GM12878 (cell line): Measurements from ENCODE around the gene TMPRSS4. TPM values are rescaled to one million over a fixed set of nuclear protein-coding genes. Genes with fewer than 3 reads are reported as not detected.

ENCODE experiments used
- ATAC-seq: fragments of 200-7000 bp; cut with Tn5 transposase; 3 replicates; pipeline ENCODE4 v1.9.1; 2020; ENCODE audit warnings: mild to moderate bottlenecking, moderate library complexity
- BruUV-seq: library from RNA; stranded (reverse); fragments of 400-500 nt; replicated peaks from 2 replicates; lab custom pipeline; 2021; lab: Mats Ljungman, UMichigan
- CTCF ChIA-PET: fragments of 300-600 bp; sonication (Branson Sonifier 250); formaldehyde crosslinking; extraction: SDS; loops from one replicate; lab custom pipeline; 2021; ENCODE audit warnings: inconsistent platforms; lab: Yijun Ruan, JAX
- POLR2A ChIA-PET: fragments of 350-600 bp; formaldehyde crosslinking; extraction: SDS; loops from one replicate; lab custom pipeline; 2021; ENCODE audit warnings: inconsistent platforms; lab: Charles Lee
- RAD21 ChIA-PET: fragments of 300-600 bp; sonication (Branson Sonifier 250); formaldehyde crosslinking; loops from one replicate; lab custom pipeline; 2023; ENCODE audit warnings: antibody characterized with exemption; ENCODE audit not compliant: unreplicated experiment; lab: Charles Lee
- SMC1A ChIA-PET: fragments of 300-600 bp; sonication (Branson Sonifier 250); formaldehyde crosslinking; loops from one replicate; lab custom pipeline; 2023; ENCODE audit not compliant: unreplicated experiment, uncharacterized antibody; lab: Charles Lee
- DNase-seq: peaks from one replicate; pipeline ENCODE4 v3.0.0-alpha.2; 2011; ENCODE audit warnings: low read depth, low spot score
- FAIRE-seq: peaks from 3 replicates; lab custom pipeline; 2011; peaks lifted over from hg19 to GRCh38; lab: Jason Lieb, UNC
- H2AFZ ChIP-seq: 2 replicates; pipeline ENCODE4 v1.6.0; 2011; ENCODE audit warnings: low read depth, low read length, control low read depth; ENCODE audit not compliant: control insufficient read depth
- H3K27ac ChIP-seq: 2 replicates; pipeline ENCODE4 v1.5.1; 2011; ENCODE audit warnings: control low read depth; ENCODE audit not compliant: control insufficient read depth, insufficient read depth
- H3K27me3 ChIP-seq, 2 experiments: replicated peaks in 1 of 2; 2 replicates each; pipeline versions ENCODE4 v1.6.0 to v1.6.1; 2011; ENCODE audit warnings: low read length in 1 of 2; ENCODE audit not compliant: control insufficient read depth in 2 of 2, insufficient read depth in 2 of 2
- H3K36me3 ChIP-seq, 2 experiments: 2 replicates each; pipeline ENCODE4 v1.5.1; 2011; ENCODE audit warnings: low read length in 1 of 2; ENCODE audit not compliant: control insufficient read depth in 2 of 2, insufficient read depth in 2 of 2
- H3K4me1 ChIP-seq: 2 replicates; pipeline ENCODE4 v1.6.1; 2011; ENCODE audit warnings: mild to moderate bottlenecking, low read length, moderate library complexity, mixed read lengths; ENCODE audit not compliant: control insufficient read depth, insufficient read depth
- H3K4me2 ChIP-seq: 2 replicates; pipeline ENCODE4 v1.6.0; 2011; ENCODE audit warnings: control low read depth; ENCODE audit not compliant: control insufficient read depth, insufficient read depth
- H3K4me3 ChIP-seq: fragments of 200-600 bp; sonication (generic); 2 replicates; pipeline ENCODE4 v1.5.1; 2016
- H3K79me2 ChIP-seq: 2 replicates; pipeline ENCODE4 v1.6.0; 2011; ENCODE audit warnings: low read length; ENCODE audit not compliant: control insufficient read depth, insufficient read depth
- H3K9ac ChIP-seq: 2 replicates; pipeline ENCODE4 v1.8.0; 2011; ENCODE audit warnings: low read length, control low read depth, mixed read lengths; ENCODE audit not compliant: control insufficient read depth, insufficient read depth
- H3K9me3 ChIP-seq: replicated peaks from 3 replicates; pipeline ENCODE4 v1.5.1; 2011; ENCODE audit warnings: mild to moderate bottlenecking, low read length; ENCODE audit not compliant: control insufficient read depth, insufficient read depth
- H4K20me1 ChIP-seq: 2 replicates; pipeline ENCODE4 v1.6.0; 2011; ENCODE audit not compliant: control insufficient read depth, insufficient read depth
- EP300 ChIP-seq, 2 experiments: fragments of 150-350 bp in 1 of 2; IDR thresholded peaks; 2 replicates each; pipeline ENCODE4 v1.6.1; 2011 to 2012; ENCODE audit warnings: low read depth in 2 of 2, low read length in 2 of 2, borderline replicate concordance in 1 of 2, improper control_type of control experiment in 1 of 2, inconsistent platforms in 1 of 2; ENCODE audit not compliant: control insufficient read depth in 1 of 2
- EZH2 ChIP-seq: IDR thresholded peaks from 2 replicates; pipeline ENCODE4 v1.6.1; 2012; ENCODE audit warnings: low read depth, mild to moderate bottlenecking, control low read depth, inconsistent platforms, low read length, borderline replicate concordance; ENCODE audit not compliant: control insufficient read depth
- HDAC6 ChIP-seq: fragments of 200-600 bp; sonication (generic); IDR thresholded peaks from one replicate; pipeline ENCODE4 v1.8.0; 2017; ENCODE audit warnings: antibody characterized with exemption; ENCODE audit not compliant: unreplicated experiment
- JUNB ChIP-seq: IDR thresholded peaks from 2 replicates; pipeline ENCODE4 v1.6.1; 2016; ENCODE audit warnings: antibody characterized with exemption, mild to moderate bottlenecking
- POLR2AphosphoS2 ChIP-seq: IDR thresholded peaks from 2 replicates; pipeline ENCODE4 v1.6.1; 2011; ENCODE audit warnings: low read depth, mild to moderate bottlenecking, low read length, improper control_type of control experiment, moderate library complexity
- RCOR1 ChIP-seq: conservative IDR thresholded peaks from 2 replicates; pipeline ENCODE4 v1.6.1; 2012; ENCODE audit warnings: low read depth, low read length, improper control_type of control experiment
- TCF3 ChIP-seq: IDR thresholded peaks from 2 replicates; pipeline ENCODE4 v1.6.1; 2012; ENCODE audit warnings: low read depth, mild to moderate bottlenecking, low read length, borderline replicate concordance; ENCODE audit not compliant: insufficient read depth
- ZNF217 ChIP-seq: fragments of 450-650 bp; IDR thresholded peaks from 2 replicates; pipeline ENCODE4 v1.6.1; 2017; ENCODE audit warnings: antibody characterized with exemption, mild to moderate bottlenecking
- ZNF24 ChIP-seq: fragments of 450-650 bp; IDR thresholded peaks from 2 replicates; pipeline ENCODE4 v1.6.1; 2017; ENCODE audit warnings: antibody characterized with exemption, mild to moderate bottlenecking
- ZSCAN29 ChIP-seq: fragments of 450-650 bp; IDR thresholded peaks from 2 replicates; pipeline ENCODE4 v1.6.1; 2017; ENCODE audit warnings: mild to moderate bottlenecking, moderate library complexity
- WGBS: methylation state at CpG from one replicate; pipeline ENCODE4 v1.1.6; 2016; ENCODE audit warnings: low lambda C conversion rate; ENCODE audit not compliant: insufficient replicate concordance, insufficient coverage; ENCODE audit errors: missing lambda C conversion rate; 5-methylcytosine and 5-hydroxymethylcytosine counted together
- in situ Hi-C: fragments of 300-500 bp; cut with MboI; formaldehyde crosslinking; loops from 9 replicates; pipeline ENCODE4 v1.14.3; 2018; ENCODE audit warnings: mixed read lengths
- intact Hi-C: fragments of 100-400 bp; cut with micrococcal nuclease; formaldehyde crosslinking; loops from one replicate; pipeline ENCODE4 v1.14.2; 2022; ENCODE audit not compliant: unreplicated experiment
- polyA plus RNA-seq, 11 experiments: library from polyadenylated mRNA; depleted of rRNA in 4 of 11; unstranded in 6 of 11; stranded (reverse) in 5 of 11; fragments of >200 nt; fragmentation: Nextera tagmentation in 4 of 11; fragmentation: Illumina TruSeq in 1 of 11; extraction: Ambion mirVana in 4 of 11; extraction: Trizol in 1 of 11; gene quantifications; 1 replicate in 1 of 11; 2 replicates in 10 of 11; pipeline versions ENCODE4 v1.2.1 to v1.2.3, GENCODE V29; 2011 to 2016; ENCODE audit warnings: inconsistent platforms in 2 of 11, missing spikeins in 2 of 11, low read depth in 1 of 11
- total RNA-seq, 4 experiments: library from RNA; depleted of rRNA in 3 of 4; stranded (reverse); fragments of >200 nt in 3 of 4; fragmentation: Illumina TruSeq in 1 of 4; extraction: Trizol in 1 of 4; gene quantifications; 2 replicates each; pipeline versions ENCODE4 v1.2.1 to v1.2.3, GENCODE V29; 2013 to 2021
- TF ChIP-seq, protein P1 (sequence below): IDR thresholded peaks from 2 replicates; pipeline ENCODE4 v1.6.1; 2011; ENCODE audit warnings: low read depth, mild to moderate bottlenecking, low read length, moderate library complexity, borderline replicate concordance; ENCODE audit errors: extremely low read depth
- TF ChIP-seq, protein P2 (sequence below): fragments of 450-650 bp; IDR thresholded peaks from 2 replicates; pipeline ENCODE4 v1.6.1; 2018; ENCODE audit warnings: mild to moderate bottlenecking, low read depth, moderate library complexity; ENCODE audit not compliant: partially characterized antibody

Gene TMPRSS4
- total and polyA plus RNA-seq, 10 of the 15 experiments (the other 5 are each of a cell fraction or from before 2014, with no cell fraction given): 0.14 to 0.26 TPM; not detected in 8

DNA sequence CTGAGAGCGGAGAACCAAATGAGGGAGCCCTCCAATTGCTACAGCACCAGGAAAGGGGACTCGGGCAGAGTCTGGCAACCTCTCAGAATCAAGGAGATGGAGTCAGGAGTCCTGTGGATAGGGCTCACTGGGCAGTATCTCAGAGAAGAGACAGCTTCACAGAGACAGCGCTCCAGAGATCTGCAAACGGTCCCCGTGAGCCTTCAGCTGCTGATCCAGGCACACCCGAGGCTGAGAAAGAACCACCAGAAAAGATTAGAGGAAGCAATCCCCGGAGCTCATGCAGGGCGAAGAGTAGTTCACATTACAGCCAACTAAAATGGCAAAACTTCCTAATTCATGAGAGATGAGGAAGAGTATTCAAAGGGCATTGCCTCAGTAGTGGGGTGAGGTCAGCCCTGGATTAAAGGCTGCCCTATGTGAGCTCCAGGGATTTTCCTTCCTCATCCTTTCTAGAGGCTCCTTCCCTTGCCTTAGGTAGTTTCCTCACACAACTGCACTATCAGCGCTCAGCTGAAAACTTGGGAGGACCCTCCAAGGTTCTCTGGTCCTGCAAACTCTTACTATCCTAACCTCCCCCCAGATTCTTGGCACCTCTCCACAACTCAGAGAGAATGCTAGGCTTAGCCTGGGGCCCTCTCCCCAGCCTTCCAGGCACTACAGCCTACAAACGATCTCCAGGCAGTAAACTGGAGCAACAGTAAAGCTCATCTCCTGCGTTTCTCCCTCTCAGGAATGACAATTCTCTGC, 52.0 kb downstream of the TMPRSS4 start:
- Histone ChIP-seq H3K9me3 (no peaks in the 10 kb centered on the region), H3K4me1 (no peaks in the 10 kb centered on the region), H2AFZ (no peak overlapping the region), H3K27ac (no peak overlapping the region), H3K36me3 (no peaks in the 10 kb centered on the region), H3K4me2 (no peak overlapping the region), H3K4me3 (no peak overlapping the region), H3K79me2 (no peaks in the 10 kb centered on the region), H3K27me3 (peaks cover 0 to 3% of the 10 kb centered on the region in 2 experiments; a peak in 3 of 4 replicates), H4K20me1 (no peaks in the 10 kb centered on the region), H3K9ac (no peak overlapping the region)
- BruUV-seq: no TSS peak
- FAIRE-seq (no peak), ATAC-seq (no peak), DNase-seq (no peak)
- RAD21 ChIA-PET: no interaction called here
- WGBS: 21% methylated on average over 11 of the region's 11 CpGs
- intact Hi-C loops: no loop called here
- SMC1A ChIA-PET: no interaction called here
- POLR2A ChIA-PET: no interaction called here
- CTCF ChIA-PET: no interaction called here
- in situ Hi-C loops: no loop called here
- no peak for TF ChIP-seq HDAC6

DNA sequence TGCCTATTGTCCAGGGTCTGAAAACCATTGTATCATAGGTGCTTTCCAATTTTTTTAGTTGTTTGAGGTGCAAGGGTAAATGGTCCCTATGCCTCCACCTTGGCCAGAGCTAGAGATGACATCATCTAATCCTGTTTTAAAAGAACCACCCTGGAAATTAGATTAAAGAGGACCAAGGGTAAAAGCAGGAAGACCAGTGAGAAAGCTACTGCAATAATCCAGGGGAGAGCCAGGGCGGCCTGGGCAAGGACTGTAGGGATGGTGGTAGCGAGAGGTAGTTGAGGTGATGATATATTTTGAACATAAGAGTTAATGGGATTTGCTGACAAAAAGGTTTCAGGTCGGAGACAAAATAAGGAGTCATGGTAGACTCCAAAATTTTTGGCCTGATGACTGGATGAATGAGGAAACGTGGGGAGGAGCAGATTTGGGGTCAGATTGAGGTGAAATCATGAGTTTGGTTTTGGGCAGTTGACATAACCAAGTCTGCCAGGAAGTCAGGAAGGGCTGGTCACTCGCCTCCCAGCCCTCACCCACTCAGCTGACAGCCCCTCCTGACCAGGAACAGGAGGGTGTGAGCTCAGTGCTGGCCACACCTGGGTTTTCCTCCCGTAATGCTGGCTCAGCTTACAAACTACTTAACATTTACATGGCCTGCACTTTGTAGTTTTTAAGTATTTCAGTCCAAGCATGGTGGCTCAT, 52.7 kb downstream of the TMPRSS4 start:
- in situ Hi-C loops: no loop called here
- Histone ChIP-seq H3K4me3 (no peak overlapping the region), H3K4me2 (no peak overlapping the region), H4K20me1 (no peaks in the 10 kb centered on the region), H2AFZ (no peak overlapping the region), H3K79me2 (no peaks in the 10 kb centered on the region), H3K27me3 (peaks cover 0 to 3% of the 10 kb centered on the region in 2 experiments; a peak in 3 of 4 replicates), H3K27ac (no peak overlapping the region), H3K9me3 (no peaks in the 10 kb centered on the region), H3K36me3 (no peaks in the 10 kb centered on the region), H3K4me1 (no peaks in the 10 kb centered on the region), H3K9ac (no peak overlapping the region)
- no peak for DNase-seq
- POLR2A ChIA-PET: interaction anchor here (0.7 kb wide), 1 partner anchor 449 kb away, joined by 5 read pairs; no protein-coding TSS in a partner anchor
- intact Hi-C loops: no loop called here
- FAIRE-seq: no peak
- CTCF ChIA-PET: interaction anchor here (1.0 kb wide), 1 partner anchor 50 kb away, joined by 3 read pairs; no protein-coding TSS in a partner anchor
- BruUV-seq: no TSS peak
- RAD21 ChIA-PET: no interaction called here
- SMC1A ChIA-PET: interaction anchor here (1.6 kb wide), 1 partner anchor 47 kb away, joined by 3 read pairs; no protein-coding TSS in a partner anchor
- WGBS: 13% methylated on average over 5 of the region's 6 CpGs
- ATAC-seq: no peak
- TF ChIP-seq ZSCAN29 (no peak), TCF3 (no peak), POLR2AphosphoS2 (no peak), ZNF24 (no peak), RCOR1 (no peak), EZH2 (no peak), ZNF217 (no peak), EP300 (IDR thresholded peaks at IDR 0.05; ENCODE audit: borderline replicate concordance in 1 of 2, control insufficient read depth in 1 of 2, low read depth in 2 of 2, low read length in 2 of 2) (no peak), JUNB (no peak)
- TF ChIP-seq, protein P1, sequence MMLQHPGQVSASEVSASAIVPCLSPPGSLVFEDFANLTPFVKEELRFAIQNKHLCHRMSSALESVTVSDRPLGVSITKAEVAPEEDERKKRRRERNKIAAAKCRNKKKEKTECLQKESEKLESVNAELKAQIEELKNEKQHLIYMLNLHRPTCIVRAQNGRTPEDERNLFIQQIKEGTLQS: no peak
- TF ChIP-seq, protein P2, sequence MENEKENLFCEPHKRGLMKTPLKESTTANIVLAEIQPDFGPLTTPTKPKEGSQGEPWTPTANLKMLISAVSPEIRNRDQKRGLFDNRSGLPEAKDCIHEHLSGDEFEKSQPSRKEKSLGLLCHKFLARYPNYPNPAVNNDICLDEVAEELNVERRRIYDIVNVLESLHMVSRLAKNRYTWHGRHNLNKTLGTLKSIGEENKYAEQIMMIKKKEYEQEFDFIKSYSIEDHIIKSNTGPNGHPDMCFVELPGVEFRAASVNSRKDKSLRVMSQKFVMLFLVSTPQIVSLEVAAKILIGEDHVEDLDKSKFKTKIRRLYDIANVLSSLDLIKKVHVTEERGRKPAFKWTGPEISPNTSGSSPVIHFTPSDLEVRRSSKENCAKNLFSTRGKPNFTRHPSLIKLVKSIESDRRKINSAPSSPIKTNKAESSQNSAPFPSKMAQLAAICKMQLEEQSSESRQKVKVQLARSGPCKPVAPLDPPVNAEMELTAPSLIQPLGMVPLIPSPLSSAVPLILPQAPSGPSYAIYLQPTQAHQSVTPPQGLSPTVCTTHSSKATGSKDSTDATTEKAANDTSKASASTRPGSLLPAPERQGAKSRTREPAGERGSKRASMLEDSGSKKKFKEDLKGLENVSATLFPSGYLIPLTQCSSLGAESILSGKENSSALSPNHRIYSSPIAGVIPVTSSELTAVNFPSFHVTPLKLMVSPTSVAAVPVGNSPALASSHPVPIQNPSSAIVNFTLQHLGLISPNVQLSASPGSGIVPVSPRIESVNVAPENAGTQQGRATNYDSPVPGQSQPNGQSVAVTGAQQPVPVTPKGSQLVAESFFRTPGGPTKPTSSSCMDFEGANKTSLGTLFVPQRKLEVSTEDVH: no peak
